A172 (cell line): Measurements from ENCODE around the gene PPP2R2C. TPM values are rescaled to one million over a fixed set of nuclear protein-coding genes. Genes with fewer than 3 reads are reported as not detected.

Experiments used
- DNase-seq: peaks from one replicate; pipeline ENCODE4 v3.0.0-alpha.2; 2015; ENCODE audit warnings: low spot score
- total RNA-seq: library from RNA; depleted of rRNA; stranded (reverse); fragments of >200 nt; shearing (Covaris generic); gene quantifications from 2 replicates; pipeline ENCODE4 v1.2.3, GENCODE V29; 2014

Gene PPP2R2C
- total RNA-seq, 1 experiment from 2014 or later, result 10.6 TPM

- no peak for DNase-seq
Measured at GRCh38 chr4:6449746-6450369, 22.6 kb downstream of the PPP2R2C start.

- no peak for DNase-seq
Measured at GRCh38 chr4:6449335-6449734, 23.1 kb downstream of the PPP2R2C start.

GRCh38 chr4:6448476-6449170, 23.8 kb downstream of the PPP2R2C start:
- DNase-seq, result no peak

- no peak for DNase-seq
Measured at GRCh38 chr4:6447672-6448171, 24.7 kb downstream of the PPP2R2C start.

GRCh38 chr4:6446538-6447451, 25.6 kb downstream of the PPP2R2C start:
- DNase-seq, result no peak

- DNase-seq, result no peak
Measured at GRCh38 chr4:6446130-6446482, 26.3 kb downstream of the PPP2R2C start.

GRCh38 chr4:6445403-6446129, 26.8 kb downstream of the PPP2R2C start:
- no peak for DNase-seq

GRCh38 chr4:6444582-6444981, 27.8 kb downstream of the PPP2R2C start:
- DNase-seq, result no peak

- DNase-seq, result no peak
Measured at GRCh38 chr4:6443035-6444023, 29.1 kb downstream of the PPP2R2C start.

GRCh38 chr4:6442555-6442954, 29.9 kb downstream of the PPP2R2C start:
- DNase-seq, result no peak

- DNase-seq, result no peak
Measured at GRCh38 chr4:6441758-6442157, 30.7 kb downstream of the PPP2R2C start.

GRCh38 chr4:6441202-6441582, 31.2 kb downstream of the PPP2R2C start:
- no peak for DNase-seq

GRCh38 chr4:6440506-6441201, 31.8 kb downstream of the PPP2R2C start:
- no peak for DNase-seq

- no peak for DNase-seq
Measured at GRCh38 chr4:6439120-6439762, 33.2 kb downstream of the PPP2R2C start.

- no peak for DNase-seq
Measured at GRCh38 chr4:6437826-6438238, 34.6 kb downstream of the PPP2R2C start.

GRCh38 chr4:6435010-6435409, 37.4 kb downstream of the PPP2R2C start:
- DNase-seq, result no peak

- DNase-seq, result no peak
Measured at GRCh38 chr4:6430927-6431326, 41.5 kb downstream of the PPP2R2C start.

GRCh38 chr4:6427439-6428090, 44.8 kb downstream of the PPP2R2C start:
- no peak for DNase-seq
